B cell (primary cell): ENCODE results near the gene DKKL1. TPM values are rescaled to one million over a fixed set of nuclear protein-coding genes. Genes with fewer than 3 reads are reported as not detected.

ENCODE experiments used
- ATAC-seq: fragments of 200-7000 bp; cut with Tn5 transposase; one replicate; pipeline ENCODE4 v1.10.0; 2021; ENCODE audit warnings: low read depth, mild to moderate bottlenecking, moderate number of reproducible peaks, moderate library complexity
- CTCF ChIA-PET: fragments of 350-600 bp; sonication (Branson Sonifier 250); formaldehyde crosslinking; loops from one replicate; lab custom pipeline; 2021; ENCODE audit warnings: antibody characterized with exemption, inconsistent platforms; lab: Charles Lee
- POLR2A ChIA-PET: fragments of 350-600 bp; sonication (Branson Sonifier 250); formaldehyde crosslinking; loops from one replicate; lab custom pipeline; 2021; ENCODE audit warnings: antibody characterized with exemption; lab: Charles Lee
- DNase-seq: peaks from one replicate; pipeline ENCODE4 v3.0.0; 2013
- H2AFZ ChIP-seq: 2 replicates; pipeline ENCODE4 v1.6.1; 2012; ENCODE audit warnings: mild to moderate bottlenecking, low read depth, low read length; ENCODE audit not compliant: insufficient read depth, poor library complexity, severe bottlenecking
- H3K27ac ChIP-seq, 2 donors: 1 replicate in 1 of 2; 2 replicates in 1 of 2; pipeline ENCODE4 v1.5.1; 2012 to 2013; ENCODE audit warnings: low read length in 2 of 2, mild to moderate bottlenecking in 2 of 2, moderate library complexity in 1 of 2
- H3K27me3 ChIP-seq, 4 experiments: fragments of 200-600 bp in 1 of 4; sonication (generic) in 1 of 4; replicated peaks in 1 of 4; 1 replicate in 2 of 4; 2 replicates in 2 of 4; pipeline versions ENCODE4 v1.6.1 to v1.7.0; 2013 to 2016; ENCODE audit warnings: low read length in 3 of 4, mild to moderate bottlenecking in 2 of 4, mixed read lengths in 1 of 4, moderate library complexity in 1 of 4; ENCODE audit not compliant: insufficient read depth in 4 of 4, control insufficient read depth in 3 of 4; ENCODE audit errors: control extremely low read depth in 1 of 4
- H3K36me3 ChIP-seq, 2 experiments: replicated peaks in 1 of 2; 1 replicate in 1 of 2; 2 replicates in 1 of 2; pipeline versions ENCODE4 v1.6.1 to v1.7.1; 2013; ENCODE audit warnings: low read length in 1 of 2; ENCODE audit not compliant: insufficient read depth in 2 of 2, control insufficient read depth in 1 of 2; ENCODE audit errors: control extremely low read depth in 1 of 2, extremely low read depth in 1 of 2
- H3K4me1 ChIP-seq, 2 donors: fragments of 200-600 bp in 1 of 2; sonication (generic) in 1 of 2; 1 replicate in 1 of 2; 2 replicates in 1 of 2; pipeline versions ENCODE4 v1.5.1 to v1.6.1; 2013 to 2017; ENCODE audit warnings: low read length in 2 of 2; ENCODE audit not compliant: control insufficient read depth in 2 of 2, insufficient read depth in 2 of 2
- H3K4me2 ChIP-seq: replicated peaks from 2 replicates; pipeline ENCODE3; 2012; ENCODE audit warnings: mild to moderate bottlenecking, low read depth, low read length; ENCODE audit not compliant: poor library complexity, severe bottlenecking
- H3K4me3 ChIP-seq, 5 experiments: fragments of 200-600 bp in 1 of 5; sonication (generic) in 1 of 5; 1 replicate in 3 of 5; 2 replicates in 2 of 5; pipeline versions ENCODE4 v1.5.1 to v1.7.0; 2011 to 2016; ENCODE audit warnings: low read length in 4 of 5, mild to moderate bottlenecking in 4 of 5, low read depth in 2 of 5, control low read depth in 1 of 5, moderate library complexity in 1 of 5; ENCODE audit not compliant: insufficient read depth in 1 of 5; ENCODE audit errors: control extremely low read depth in 1 of 5, extremely low read depth in 1 of 5
- H3K79me2 ChIP-seq: fragments of 200-600 bp; sonication (generic); one replicate; pipeline ENCODE4 v1.6.0; 2016; ENCODE audit warnings: low read length; ENCODE audit not compliant: control insufficient read depth, insufficient read depth
- H3K9ac ChIP-seq: fragments of 200-600 bp; sonication (generic); 2 replicates; pipeline ENCODE4 v1.6.1; 2017; ENCODE audit warnings: mild to moderate bottlenecking, low read length, moderate library complexity
- H3K9me3 ChIP-seq, 3 donors: one replicate each; pipeline versions ENCODE4 v1.6.1 to v1.7.1; 2013; ENCODE audit warnings: low read length in 2 of 3; ENCODE audit not compliant: control insufficient read depth in 2 of 3, insufficient read depth in 1 of 3; ENCODE audit errors: control extremely low read depth in 1 of 3
- H4K20me1 ChIP-seq: 2 replicates; pipeline ENCODE4 v1.6.0; 2012; ENCODE audit warnings: mild to moderate bottlenecking, low read length; ENCODE audit not compliant: insufficient read depth, control insufficient read depth, poor library complexity, severe bottlenecking
- H3K27ac Mint-ChIP-seq: one replicate; pipeline ENCODE4 v1.8.0; 2021; ENCODE audit warnings: mixed read lengths
- H3K27me3 Mint-ChIP-seq: one replicate; pipeline ENCODE4 v1.8.0; 2021; ENCODE audit warnings: mixed read lengths
- H3K4me1 Mint-ChIP-seq: one replicate; pipeline ENCODE4 v1.8.0; 2021; ENCODE audit warnings: mixed read lengths
- H3K4me3 Mint-ChIP-seq: one replicate; pipeline ENCODE4 v1.8.0; 2021; ENCODE audit warnings: mixed read lengths
- H3K9me3 Mint-ChIP-seq: one replicate; pipeline ENCODE4 v1.8.0; 2022; ENCODE audit warnings: mixed read lengths; ENCODE audit not compliant: insufficient read depth
- EZH2 ChIP-seq: IDR thresholded peaks from 2 replicates; pipeline ENCODE4 v1.6.1; 2012; ENCODE audit warnings: borderline replicate concordance, low read depth, mild to moderate bottlenecking, moderate library complexity, low read length; ENCODE audit not compliant: insufficient read depth, poor library complexity, severe bottlenecking
- WGBS: methylation state at CpG from one replicate; pipeline ENCODE4 v1.1.5; 2013; ENCODE audit warnings: missing lambda C conversion rate; ENCODE audit not compliant: insufficient coverage; 5-methylcytosine and 5-hydroxymethylcytosine counted together
- intact Hi-C: fragments of 100-400 bp; cut with micrococcal nuclease; formaldehyde crosslinking; loops from one replicate; pipeline ENCODE4 v1.10.0; 2022
- polyA plus RNA-seq: library from polyadenylated mRNA; depleted of rRNA; stranded (reverse); fragments of >200 nt; gene quantifications from 2 replicates; pipeline ENCODE4 v1.2.3, GENCODE V29; 2012
- total RNA-seq, 2 donors: library from RNA; stranded (reverse); fragments of 120-200 nt in 1 of 2; gene quantifications; 1 replicate in 1 of 2; 2 replicates in 1 of 2; pipeline versions ENCODE4 v1.2.3 to v1.2.4, GENCODE V29; 2013 to 2022
- TF ChIP-seq, protein P1 (sequence below): fragments of 200-600 bp; IDR thresholded peaks from one replicate; pipeline ENCODE4 v1.8.0; 2022; ENCODE audit warnings: antibody characterized with exemption, mild to moderate bottlenecking

The DKKL1 gene
- total and polyA plus RNA-seq, 2 donors (not counting 1 experiment from before 2014, with no cell fraction given): 1.2 to 1.6 TPM

DNA sequence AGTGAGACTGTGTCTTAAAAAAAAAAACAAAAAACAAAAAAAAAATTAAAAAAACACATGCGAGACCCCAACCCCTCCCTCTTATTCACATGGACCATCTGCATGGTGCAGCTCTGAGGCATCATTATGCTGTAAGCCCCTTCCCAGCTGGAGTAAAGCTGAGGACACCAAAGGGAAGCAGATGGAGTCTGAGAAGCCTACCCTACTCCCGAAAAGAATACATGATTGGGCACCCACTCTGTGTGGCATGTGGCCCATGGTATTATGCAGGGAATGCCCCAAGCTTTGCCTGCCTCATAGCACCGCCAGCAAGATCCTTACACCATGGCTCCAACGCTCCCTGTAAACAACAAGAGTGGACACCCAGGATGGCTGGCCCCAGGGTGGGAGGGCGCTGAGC lies 54.8 kb downstream of the DKKL1 start:
- peaks cover 43% of the 10 kb centered on the region for H3K4me1 Mint-ChIP-seq
- DNase-seq (no peak), ATAC-seq (no peak)
- Histone ChIP-seq H3K9ac (no peak overlapping the region), H3K79me2 (no peaks in the 10 kb centered on the region), H3K36me3 (no peaks in the 10 kb centered on the region), H4K20me1 (no peaks in the 10 kb centered on the region), H3K27ac (no peak overlapping the region), H2AFZ (no peak overlapping the region), H3K27me3 (peaks cover 0 to 72% (median 46%) of the 10 kb centered on the region in 4 experiments), H3K4me1 (peaks cover 35 to 49% of the 10 kb centered on the region in 2 donors), H3K4me2 (no peak overlapping the region), H3K9me3 (peaks cover 0 to 26% (median 0%) of the 10 kb centered on the region in 3 donors), H3K4me3 (no peak overlapping the region)
- 100% methylated on average over 1 of the region's 5 CpGs for WGBS
- no peaks in the 10 kb centered on the region for H3K9me3 Mint-ChIP-seq
- peaks cover 52% of the 10 kb centered on the region for H3K27me3 Mint-ChIP-seq
- CTCF ChIA-PET: interaction anchor here (1.2 to 2.1 kb wide), 3 partner anchors 11 to 27 kb away, joined by 5 to 8 read pairs (median 6); no protein-coding TSS in a partner anchor
- POLR2A ChIA-PET: no interaction called here
- TF ChIP-seq, protein P1, sequence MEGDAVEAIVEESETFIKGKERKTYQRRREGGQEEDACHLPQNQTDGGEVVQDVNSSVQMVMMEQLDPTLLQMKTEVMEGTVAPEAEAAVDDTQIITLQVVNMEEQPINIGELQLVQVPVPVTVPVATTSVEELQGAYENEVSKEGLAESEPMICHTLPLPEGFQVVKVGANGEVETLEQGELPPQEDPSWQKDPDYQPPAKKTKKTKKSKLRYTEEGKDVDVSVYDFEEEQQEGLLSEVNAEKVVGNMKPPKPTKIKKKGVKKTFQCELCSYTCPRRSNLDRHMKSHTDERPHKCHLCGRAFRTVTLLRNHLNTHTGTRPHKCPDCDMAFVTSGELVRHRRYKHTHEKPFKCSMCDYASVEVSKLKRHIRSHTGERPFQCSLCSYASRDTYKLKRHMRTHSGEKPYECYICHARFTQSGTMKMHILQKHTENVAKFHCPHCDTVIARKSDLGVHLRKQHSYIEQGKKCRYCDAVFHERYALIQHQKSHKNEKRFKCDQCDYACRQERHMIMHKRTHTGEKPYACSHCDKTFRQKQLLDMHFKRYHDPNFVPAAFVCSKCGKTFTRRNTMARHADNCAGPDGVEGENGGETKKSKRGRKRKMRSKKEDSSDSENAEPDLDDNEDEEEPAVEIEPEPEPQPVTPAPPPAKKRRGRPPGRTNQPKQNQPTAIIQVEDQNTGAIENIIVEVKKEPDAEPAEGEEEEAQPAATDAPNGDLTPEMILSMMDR: no peak
- no peak for TF ChIP-seq EZH2
- intact Hi-C loops: no loop called here
- H3K4me3 Mint-ChIP-seq: no peak overlapping the region
- no peak overlapping the region for H3K27ac Mint-ChIP-seq

DNA sequence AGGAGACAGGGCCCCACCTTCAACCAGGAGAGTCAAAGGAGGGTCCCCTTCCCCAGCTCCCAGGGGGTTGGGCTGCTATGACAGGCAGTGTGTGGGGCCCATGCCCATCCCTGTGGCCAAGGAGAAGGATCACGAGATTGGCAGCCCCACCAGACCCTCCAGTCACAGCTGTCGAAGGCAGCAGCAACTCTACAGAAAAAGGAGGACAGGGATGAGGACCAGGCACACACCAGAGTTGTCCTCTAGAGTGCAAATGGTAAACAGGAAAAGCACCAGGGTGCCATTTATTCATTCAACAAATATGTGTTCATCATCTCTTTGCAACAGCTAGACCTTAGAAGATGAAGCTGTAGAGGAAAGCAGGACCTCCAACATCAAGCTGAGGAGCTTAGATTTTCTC lies 55.5 kb downstream of the DKKL1 start:
- no peak for ATAC-seq
- Histone ChIP-seq H3K27me3 (peaks cover 0 to 78% (median 51%) of the 10 kb centered on the region in 4 experiments), H3K4me1 (peaks cover 40 to 51% of the 10 kb centered on the region in 2 donors), H3K9ac (no peak overlapping the region), H3K4me2 (no peak overlapping the region), H3K4me3 (no peak overlapping the region), H4K20me1 (no peaks in the 10 kb centered on the region), H3K36me3 (no peaks in the 10 kb centered on the region), H3K9me3 (peaks cover 0 to 26% (median 0%) of the 10 kb centered on the region in 3 donors), H2AFZ (no peak overlapping the region), H3K79me2 (no peaks in the 10 kb centered on the region), H3K27ac (no peak overlapping the region)
- Mint-ChIP-seq H3K9me3 (no peaks in the 10 kb centered on the region), H3K27ac (no peak overlapping the region), H3K4me3 (no peak overlapping the region), H3K4me1 (peaks cover 45% of the 10 kb centered on the region), H3K27me3 (peaks cover 58% of the 10 kb centered on the region)
- POLR2A ChIA-PET: interaction anchor here (0.6 kb wide), 1 partner anchor 27 kb away, joined by 3 read pairs; no protein-coding TSS in a partner anchor
- 81% methylated on average over 2 of the region's 2 CpGs for WGBS
- CTCF ChIA-PET: interaction anchor here (0.6 to 2.1 kb wide), 4 partner anchors 10 to 28 kb away, joined by 3 to 8 read pairs (median 6); no protein-coding TSS in a partner anchor
- intact Hi-C loops: no loop called here
- no peak for TF ChIP-seq EZH2
- TF ChIP-seq, protein P1: no peak
- DNase-seq: no peak
